Measurements from ENCODE around the gene PPFIA4. TPM values are rescaled to one million over a fixed set of nuclear protein-coding genes. Genes with fewer than 3 reads are reported as not detected.
A peak's percentile ranks its signal among the peaks of the same experiment; 100 is the strongest.

Gene PPFIA4
- total RNA-seq, 1 experiment from 2014 or later, result not detected

DNA sequence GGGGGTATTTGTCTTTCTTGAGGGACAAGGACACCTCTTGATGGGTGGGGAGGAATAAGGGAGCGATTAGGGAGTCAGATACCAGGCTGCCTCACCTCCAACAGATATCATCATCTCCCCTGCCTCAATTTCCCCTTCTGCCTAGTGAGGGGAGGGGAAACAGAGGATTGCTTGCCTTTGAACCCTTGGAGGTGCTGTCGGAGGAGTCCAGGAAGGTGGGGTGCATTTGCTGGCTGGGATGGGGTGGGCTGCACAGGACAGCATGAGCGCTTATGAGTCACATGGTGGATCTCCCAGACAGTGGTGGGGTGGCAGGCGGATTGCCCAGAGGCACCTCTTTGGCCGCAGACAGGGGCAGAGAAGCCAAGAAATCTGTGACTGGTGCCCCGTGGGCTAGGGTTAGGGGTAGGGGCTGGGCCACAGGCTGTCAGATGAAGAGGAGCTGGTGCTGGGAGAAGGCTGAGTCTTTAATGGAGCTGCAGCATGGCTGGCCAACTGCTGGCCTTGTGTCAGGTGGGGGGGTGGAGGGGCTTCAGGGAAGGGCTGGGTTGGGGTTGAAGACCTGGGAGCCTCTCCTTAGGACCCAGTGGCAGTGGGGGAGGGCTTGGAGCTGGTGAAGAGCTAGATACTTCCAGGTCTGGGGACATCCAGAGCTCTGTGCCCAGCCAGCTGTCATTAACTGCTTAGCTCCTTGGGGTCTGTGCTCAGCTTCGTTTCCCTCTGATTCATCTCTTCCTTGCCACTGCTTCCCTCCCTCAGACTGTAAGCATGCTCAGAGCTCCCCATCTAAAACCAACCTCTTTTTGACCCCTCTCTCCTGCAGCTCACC is 94.2 kb downstream of the PPFIA4 start:
- H3K27me3 ChIP-seq (ENCODE audit: low read length), result no peaks in the 10 kb centered on the region
- H2AFZ ChIP-seq (ENCODE audit: low read length), result no peak overlapping the region
- no peaks in the 10 kb centered on the region for H3K36me3 ChIP-seq (ENCODE audit: insufficient read depth, low read length)
- no peaks in the 10 kb centered on the region for H4K20me1 ChIP-seq (ENCODE audit: insufficient read depth, low read depth, low read length)
- H3K9me3 ChIP-seq (ENCODE audit: low read length), result no peaks in the 10 kb centered on the region
- no peak overlapping the region for H3K4me2 ChIP-seq (ENCODE audit: low read depth, low read length, poor library complexity, severe bottlenecking)
- H3K4me3 ChIP-seq (ENCODE audit: low read length), result no peak overlapping the region
- H3K9ac ChIP-seq (ENCODE audit: low read length), result no peak overlapping the region
- no peaks in the 10 kb centered on the region for H3K79me2 ChIP-seq (ENCODE audit: low read length)
- H3K4me1 ChIP-seq (ENCODE audit: low read length), result peaks cover 9% of the 10 kb centered on the region
- no peak for DNase-seq
- no peak overlapping the region for H3K27ac ChIP-seq (ENCODE audit: low read length)
- H3K9me2 ChIP-seq (replicated peaks; ENCODE audit: insufficient read depth, low read length), result no peaks in the 10 kb centered on the region

GRCh38 chr1:203121186-203122015 is 95.1 kb downstream of the PPFIA4 start:
- Histone ChIP-seq H3K9me2 (replicated peaks; ENCODE audit: insufficient read depth, low read length) (no peaks in the 10 kb centered on the region), H4K20me1 (ENCODE audit: insufficient read depth, low read depth, low read length) (no peaks in the 10 kb centered on the region), H2AFZ (ENCODE audit: low read length) (no peak overlapping the region), H3K4me2 (ENCODE audit: low read depth, low read length, poor library complexity, severe bottlenecking) (no peak overlapping the region), H3K4me1 (ENCODE audit: low read length) (peaks cover 1% of the 10 kb centered on the region), H3K27ac (ENCODE audit: low read length) (no peak overlapping the region), H3K9ac (ENCODE audit: low read length) (no peak overlapping the region), H3K27me3 (ENCODE audit: low read length) (no peaks in the 10 kb centered on the region), H3K79me2 (ENCODE audit: low read length) (no peaks in the 10 kb centered on the region), H3K9me3 (ENCODE audit: low read length) (no peaks in the 10 kb centered on the region), H3K4me3 (ENCODE audit: low read length) (no peak overlapping the region), H3K36me3 (ENCODE audit: insufficient read depth, low read length) (no peaks in the 10 kb centered on the region)
- DNase-seq, result no peak

DNA sequence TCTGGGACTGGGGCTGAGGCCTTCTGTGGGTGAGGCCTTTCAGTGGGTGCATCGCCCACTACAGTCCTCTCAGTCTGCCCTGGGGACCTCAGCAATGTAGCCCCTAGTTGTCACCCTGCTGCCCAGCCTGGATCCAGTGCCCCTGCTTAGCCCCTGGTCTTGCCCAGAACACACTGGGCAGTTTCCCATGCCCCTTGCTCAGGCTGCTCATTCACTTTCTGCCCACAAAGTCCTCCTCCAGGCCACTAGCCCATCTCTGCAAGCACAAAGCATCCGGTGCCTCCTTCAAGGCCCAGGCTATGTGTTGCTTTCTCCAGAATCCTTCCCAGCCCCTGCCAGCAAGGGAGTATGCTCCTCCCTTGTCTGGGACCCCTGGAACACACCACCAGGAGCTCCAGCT is 95.9 kb downstream of the PPFIA4 start:
- Histone ChIP-seq H3K4me3 (ENCODE audit: low read length) (no peak overlapping the region), H3K36me3 (ENCODE audit: insufficient read depth, low read length) (no peaks in the 10 kb centered on the region), H3K9me2 (replicated peaks; ENCODE audit: insufficient read depth, low read length) (no peaks in the 10 kb centered on the region), H3K27ac (ENCODE audit: low read length) (no peak overlapping the region), H3K27me3 (ENCODE audit: low read length) (no peaks in the 10 kb centered on the region), H3K9me3 (ENCODE audit: low read length) (no peaks in the 10 kb centered on the region), H3K4me2 (ENCODE audit: low read depth, low read length, poor library complexity, severe bottlenecking) (no peak overlapping the region), H2AFZ (ENCODE audit: low read length) (no peak overlapping the region), H3K9ac (ENCODE audit: low read length) (no peak overlapping the region), H3K4me1 (ENCODE audit: low read length) (no peaks in the 10 kb centered on the region), H4K20me1 (ENCODE audit: insufficient read depth, low read depth, low read length) (no peaks in the 10 kb centered on the region), H3K79me2 (ENCODE audit: low read length) (no peaks in the 10 kb centered on the region)
- DNase-seq, result no peak

- H3K9me2 ChIP-seq (replicated peaks; ENCODE audit: insufficient read depth, low read length), result no peaks in the 10 kb centered on the region
- no peak overlapping the region for H3K9ac ChIP-seq (ENCODE audit: low read length)
- DNase-seq, result no peak
- no peaks in the 10 kb centered on the region for H4K20me1 ChIP-seq (ENCODE audit: insufficient read depth, low read depth, low read length)
- H3K36me3 ChIP-seq (ENCODE audit: insufficient read depth, low read length), result no peaks in the 10 kb centered on the region
- H3K4me1 ChIP-seq (ENCODE audit: low read length), result no peaks in the 10 kb centered on the region
- H3K4me3 ChIP-seq (ENCODE audit: low read length), result no peak overlapping the region
- H3K4me2 ChIP-seq (ENCODE audit: low read depth, low read length, poor library complexity, severe bottlenecking), result no peak overlapping the region
- no peaks in the 10 kb centered on the region for H3K27me3 ChIP-seq (ENCODE audit: low read length)
- no peak overlapping the region for H2AFZ ChIP-seq (ENCODE audit: low read length)
- no peak overlapping the region for H3K27ac ChIP-seq (ENCODE audit: low read length)
- H3K79me2 ChIP-seq (ENCODE audit: low read length), result no peaks in the 10 kb centered on the region
- no peaks in the 10 kb centered on the region for H3K9me3 ChIP-seq (ENCODE audit: low read length)
Observed at GRCh38 chr1:203124011-203124410, 97.7 kb downstream of the PPFIA4 start.

GRCh38 chr1:203124546-203125317 is 98.4 kb downstream of the PPFIA4 start:
- Histone ChIP-seq H3K4me1 (ENCODE audit: low read length) (no peaks in the 10 kb centered on the region), H3K4me3 (ENCODE audit: low read length) (no peak overlapping the region), H3K9me3 (ENCODE audit: low read length) (no peaks in the 10 kb centered on the region), H3K79me2 (ENCODE audit: low read length) (no peaks in the 10 kb centered on the region), H3K27me3 (ENCODE audit: low read length) (no peaks in the 10 kb centered on the region), H3K27ac (ENCODE audit: low read length) (no peak overlapping the region), H3K9ac (ENCODE audit: low read length) (no peak overlapping the region), H3K4me2 (ENCODE audit: low read depth, low read length, poor library complexity, severe bottlenecking) (no peak overlapping the region), H3K36me3 (ENCODE audit: insufficient read depth, low read length) (no peaks in the 10 kb centered on the region), H4K20me1 (ENCODE audit: insufficient read depth, low read depth, low read length) (no peaks in the 10 kb centered on the region), H3K9me2 (replicated peaks; ENCODE audit: insufficient read depth, low read length) (no peaks in the 10 kb centered on the region), H2AFZ (ENCODE audit: low read length) (no peak overlapping the region)
- DNase-seq, result no peak

DNA sequence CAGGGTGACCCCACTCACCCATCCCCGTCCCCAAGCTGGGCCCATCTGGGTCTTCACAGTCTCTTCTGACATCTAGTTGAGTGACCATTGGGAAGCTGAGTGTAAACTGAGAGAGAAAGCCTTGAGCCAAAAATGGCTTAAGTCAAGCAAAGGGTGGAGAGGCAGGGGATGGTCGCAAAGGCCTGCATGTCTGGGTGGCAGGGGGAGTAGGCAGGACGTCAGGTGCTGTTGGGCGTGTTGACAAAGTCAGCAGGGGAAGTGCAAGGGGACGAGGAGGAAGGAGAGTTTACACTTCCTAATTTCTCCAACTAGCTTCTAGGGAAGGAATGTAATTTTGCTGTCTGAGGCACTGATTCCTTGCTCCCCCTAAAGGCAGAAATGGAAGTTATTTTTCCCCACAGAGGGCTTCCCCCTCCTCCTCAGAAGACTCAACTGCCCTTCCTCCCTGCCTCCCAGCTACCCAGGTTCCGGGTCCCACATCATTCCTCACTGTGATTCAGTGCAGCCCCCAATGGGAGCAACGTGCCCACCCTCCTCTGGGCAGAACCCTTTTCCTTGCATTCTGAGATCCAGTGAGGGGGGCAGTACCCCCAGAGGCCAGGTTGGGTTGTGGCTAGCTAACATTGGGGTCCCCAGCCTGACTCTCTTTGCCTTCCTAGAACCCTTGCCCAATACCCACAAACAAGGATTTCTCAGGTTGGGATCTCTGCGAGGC is 100.0 kb downstream of the PPFIA4 start:
- peak; percentile 54 for DNase-seq
- Histone ChIP-seq H3K9me2 (replicated peaks; ENCODE audit: insufficient read depth, low read length) (no peaks in the 10 kb centered on the region), H3K4me3 (ENCODE audit: low read length) (no peak overlapping the region), H3K36me3 (ENCODE audit: insufficient read depth, low read length) (no peaks in the 10 kb centered on the region), H3K79me2 (ENCODE audit: low read length) (no peaks in the 10 kb centered on the region), H3K4me2 (ENCODE audit: low read depth, low read length, poor library complexity, severe bottlenecking) (no peak overlapping the region), H2AFZ (ENCODE audit: low read length) (no peak overlapping the region), H4K20me1 (ENCODE audit: insufficient read depth, low read depth, low read length) (no peaks in the 10 kb centered on the region), H3K27me3 (ENCODE audit: low read length) (no peaks in the 10 kb centered on the region), H3K27ac (ENCODE audit: low read length) (no peak overlapping the region), H3K9me3 (ENCODE audit: low read length) (no peaks in the 10 kb centered on the region), H3K4me1 (ENCODE audit: low read length) (no peaks in the 10 kb centered on the region), H3K9ac (ENCODE audit: low read length) (no peak overlapping the region)

- no peaks in the 10 kb centered on the region for H3K27me3 ChIP-seq (ENCODE audit: low read length)
- H2AFZ ChIP-seq (ENCODE audit: low read length), result no peak overlapping the region
- no peak overlapping the region for H3K9ac ChIP-seq (ENCODE audit: low read length)
- H3K4me1 ChIP-seq (ENCODE audit: low read length), result no peaks in the 10 kb centered on the region
- no peaks in the 10 kb centered on the region for H3K9me2 ChIP-seq (replicated peaks; ENCODE audit: insufficient read depth, low read length)
- H3K9me3 ChIP-seq (ENCODE audit: low read length), result no peaks in the 10 kb centered on the region
- H4K20me1 ChIP-seq (ENCODE audit: insufficient read depth, low read depth, low read length), result no peaks in the 10 kb centered on the region
- H3K4me2 ChIP-seq (ENCODE audit: low read depth, low read length, poor library complexity, severe bottlenecking), result no peak overlapping the region
- no peak overlapping the region for H3K27ac ChIP-seq (ENCODE audit: low read length)
- no peaks in the 10 kb centered on the region for H3K79me2 ChIP-seq (ENCODE audit: low read length)
- H3K4me3 ChIP-seq (ENCODE audit: low read length), result no peak overlapping the region
- DNase-seq, result no peak
- no peaks in the 10 kb centered on the region for H3K36me3 ChIP-seq (ENCODE audit: insufficient read depth, low read length)
Observed at GRCh38 chr1:203126866-203127665, 100.8 kb downstream of the PPFIA4 start.
